HepG2 (cell line): ENCODE results near the gene SMIM41. TPM values are rescaled to one million over a fixed set of nuclear protein-coding genes. Genes with fewer than 3 reads are reported as not detected.

Experiments
- ATAC-seq: fragments of 200-7000 bp; cut with Tn5 transposase; 3 replicates; pipeline ENCODE4 v1.9.1; 2020; ENCODE audit warnings: mild to moderate bottlenecking, moderate library complexity
- BruUV-seq: library from RNA; stranded (reverse); fragments of 400-500 nt; replicated peaks from 2 replicates; lab custom pipeline; 2021; lab: Mats Ljungman, UMichigan
- CTCF ChIA-PET: fragments of 300-600 bp; formaldehyde crosslinking; extraction: SDS; loops from one replicate; lab custom pipeline; 2021; ENCODE audit warnings: low total read pairs, inconsistent platforms, low intra/inter-chr PET ratio; lab: Yijun Ruan, JAX
- POLR2A ChIA-PET: fragments of 350-600 bp; sonication (Branson Sonifier 250); formaldehyde crosslinking; loops from one replicate; lab custom pipeline; 2020; ENCODE audit warnings: antibody characterized with exemption, inconsistent platforms; lab: Yijun Ruan, JAX
- DNase-seq: peaks from one replicate; pipeline ENCODE4 v3.0.0-alpha.2; 2015; ENCODE audit warnings: low spot score
- FAIRE-seq: peaks from 3 replicates; lab custom pipeline; 2011; peaks lifted over from hg19 to GRCh38; lab: Jason Lieb, UNC
- H2AFZ ChIP-seq: one replicate; pipeline ENCODE4 v1.6.1; 2011; ENCODE audit warnings: low read length, inconsistent platforms
- H3K27ac ChIP-seq: fragments of 300-600 bp; 3 replicates; pipeline ENCODE4 v1.8.0; 2011; ENCODE audit warnings: mixed run types, mild to moderate bottlenecking, mixed read lengths, low read length, inconsistent platforms; ENCODE audit not compliant: insufficient read depth; ENCODE audit errors: extremely low read length
- H3K27me3 ChIP-seq, 2 experiments: fragments of 200-600 bp in 1 of 2; 2 replicates in 1 of 2; 3 replicates in 1 of 2; pipeline versions ENCODE4 v1.6.0 to v1.8.0; 2011; ENCODE audit warnings: low read length in 2 of 2, mild to moderate bottlenecking in 2 of 2, moderate library complexity in 2 of 2, inconsistent platforms in 1 of 2; ENCODE audit not compliant: insufficient read depth in 2 of 2, control insufficient read depth in 1 of 2
- H3K36me3 ChIP-seq, 2 experiments: fragments of 200-600 bp in 1 of 2; replicated peaks in 1 of 2; 2 replicates in 1 of 2; 3 replicates in 1 of 2; pipeline versions ENCODE4 v1.5.1 to v1.8.0; 2011; ENCODE audit warnings: low read length in 2 of 2, inconsistent platforms in 1 of 2; ENCODE audit not compliant: insufficient read depth in 2 of 2, control insufficient read depth in 1 of 2
- H3K4me1 ChIP-seq: 2 replicates; pipeline ENCODE4 v1.5.1; 2012; ENCODE audit warnings: low read length, inconsistent platforms; ENCODE audit not compliant: insufficient read depth
- H3K4me2 ChIP-seq: 2 replicates; pipeline ENCODE4 v1.6.0; 2011; ENCODE audit warnings: low read depth, low read length, inconsistent platforms
- H3K4me3 ChIP-seq, 3 experiments: fragments of 200-600 bp in 1 of 3; sonication (generic), shearing (Covaris generic) in 1 of 3; replicated peaks in 1 of 3; 2 replicates each; pipeline ENCODE4 v1.5.1; 2011 to 2016; ENCODE audit warnings: low read length in 3 of 3, inconsistent platforms in 2 of 3, low read depth in 2 of 3, mild to moderate bottlenecking in 2 of 3, control low read depth in 1 of 3, mixed read lengths in 1 of 3; ENCODE audit not compliant: insufficient read depth in 1 of 3
- H3K79me2 ChIP-seq: one replicate; pipeline ENCODE4 v1.6.1; 2011; ENCODE audit warnings: low read length, inconsistent platforms; ENCODE audit not compliant: insufficient read depth
- H3K9ac ChIP-seq: 2 replicates; pipeline ENCODE4 v1.6.0; 2011; ENCODE audit warnings: mild to moderate bottlenecking, low read depth, low read length, inconsistent platforms; ENCODE audit not compliant: insufficient read depth
- H3K9me3 ChIP-seq: 2 replicates; pipeline ENCODE4 v1.5.1; 2012; ENCODE audit warnings: mild to moderate bottlenecking, low read length
- H4K20me1 ChIP-seq: 2 replicates; pipeline ENCODE4 v1.6.0; 2011; ENCODE audit warnings: inconsistent platforms, mild to moderate bottlenecking, low read length, moderate library complexity; ENCODE audit not compliant: insufficient read depth
- POLR2A ChIP-seq, 2 experiments: IDR thresholded peaks; 2 replicates each; pipeline ENCODE4 v1.6.1; 2011; ENCODE audit warnings: low read depth in 2 of 2, low read length in 2 of 2, mild to moderate bottlenecking in 1 of 2, moderate library complexity in 1 of 2; ENCODE audit not compliant: insufficient read depth in 1 of 2
- YEATS2 ChIP-seq: sonication (generic); formaldehyde crosslinking; IDR thresholded peaks from 2 replicates; pipeline ENCODE4 v1.4.0; 2020; ENCODE audit warnings: missing genetic modification reagents, borderline replicate concordance
- ZNF562 ChIP-seq: sonication (generic); formaldehyde crosslinking; IDR thresholded peaks from 2 replicates; pipeline ENCODE4 v1.8.0; 2022; ENCODE audit warnings: missing genetic modification reagents, borderline replicate concordance
- ZNF670 ChIP-seq: sonication (generic); formaldehyde crosslinking; IDR thresholded peaks from 2 replicates; pipeline ENCODE4 v1.8.0; 2022; ENCODE audit warnings: mild to moderate bottlenecking, missing genetic modification reagents, borderline replicate concordance
- WGBS: methylation state at CpG from one replicate; pipeline ENCODE4 v1.1.6; 2017; ENCODE audit warnings: low lambda C conversion rate; 5-methylcytosine and 5-hydroxymethylcytosine counted together
- in situ Hi-C: cut with HindIII; loops from 2 replicates; pipeline ENCODE4 v1.10.0; 2017; ENCODE audit warnings: low pct_unique_long_range_greater_than_20kb; ENCODE audit not compliant: extremely low pct_ligation_motif_present
- intact Hi-C: fragments of 100-400 bp; cut with micrococcal nuclease; formaldehyde crosslinking; loops from one replicate; pipeline ENCODE4 v1.10.0; 2022; ENCODE audit not compliant: unreplicated experiment
- polyA plus RNA-seq, 8 experiments: library from polyadenylated mRNA; depleted of rRNA in 3 of 8; stranded (reverse) in 7 of 8; unstranded in 1 of 8; fragments of >200 nt; fragmentation: Illumina TruSeq in 4 of 8; extraction: Trizol in 4 of 8; gene quantifications; 2 replicates each; pipeline versions ENCODE4 v1.2.1 to v1.2.3, GENCODE V29; 2011 to 2016; ENCODE audit warnings: low read depth in 4 of 8, missing spikeins in 1 of 8, mixed read lengths in 1 of 8; ENCODE audit not compliant: insufficient read depth in 1 of 8
- total RNA-seq, 5 experiments: library from RNA; depleted of rRNA; stranded (reverse); fragments of >200 nt; fragmentation: Illumina TruSeq; extraction: Trizol; gene quantifications; 2 replicates each; pipeline ENCODE4 v1.2.3, GENCODE V29; 2016; ENCODE audit warnings: low read depth in 1 of 5
- TF ChIP-seq, protein P1 (sequence below): sonication (generic); formaldehyde crosslinking; IDR thresholded peaks from 2 replicates; pipeline ENCODE4 v1.5.1; 2020; ENCODE audit warnings: mild to moderate bottlenecking, missing genetic modification reagents, borderline replicate concordance

The SMIM41 gene
- total and polyA plus RNA-seq, 2 of the 13 experiments (the other 11 are each of a cell fraction or from before 2014, with no cell fraction given), result not detected

DNA sequence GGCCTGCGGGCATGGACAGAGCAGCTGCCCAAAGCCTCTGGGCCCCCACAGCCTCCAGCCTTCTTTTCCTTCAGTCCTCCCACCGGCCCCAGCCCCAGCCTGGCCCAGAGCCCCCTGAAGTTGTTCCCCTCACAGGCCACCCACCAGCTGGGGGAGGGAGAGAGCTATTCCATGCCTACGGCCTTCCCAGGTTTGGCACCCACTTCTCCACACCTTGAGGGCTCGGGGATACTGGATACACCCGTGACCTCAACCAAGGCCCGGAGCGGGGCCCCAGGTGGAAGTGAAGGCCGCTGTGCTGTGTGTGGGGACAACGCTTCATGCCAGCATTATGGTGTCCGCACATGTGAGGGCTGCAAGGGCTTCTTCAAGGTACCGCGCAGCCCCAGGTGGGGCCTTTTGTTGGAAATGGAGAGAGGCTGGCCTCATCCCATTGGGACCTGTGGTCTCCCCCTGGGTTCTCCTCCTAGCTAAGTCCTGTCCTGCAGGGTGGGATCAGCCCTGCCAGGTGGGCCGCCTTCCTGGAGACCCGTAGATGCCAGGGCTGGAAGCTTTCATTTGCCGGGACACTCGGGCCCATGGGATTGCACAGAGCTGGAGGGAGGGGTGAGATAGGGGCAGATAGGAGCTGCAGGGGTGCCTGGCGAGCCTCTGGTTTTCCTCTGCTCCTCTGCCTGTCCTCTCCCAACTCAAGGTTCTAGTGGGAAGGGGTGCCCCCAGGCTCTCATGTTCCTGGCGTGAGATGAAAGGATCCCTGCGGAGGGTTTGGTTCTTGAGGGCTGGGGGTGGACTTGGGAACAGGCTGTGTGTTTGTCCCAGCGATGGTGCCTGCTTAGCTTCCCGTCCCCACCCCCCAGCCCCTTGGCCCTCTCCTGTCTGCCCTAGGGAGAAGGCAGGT lies 24.4 kb upstream of the SMIM41 start:
- intact Hi-C loops, result no loop called here
- no peak overlapping the region for H3K9ac ChIP-seq
- DNase-seq (no peak), FAIRE-seq (no peak), ATAC-seq (no peak)
- no peak overlapping the region for H3K4me3 ChIP-seq
- CTCF ChIA-PET, result no interaction called here
- no TSS peak for BruUV-seq
- H2AFZ ChIP-seq, result no peak overlapping the region
- H3K27me3 ChIP-seq, result no peaks in the 10 kb centered on the region
- 94% methylated on average over 13 of the region's 21 CpGs for WGBS
- H3K9me3 ChIP-seq, result no peaks in the 10 kb centered on the region
- peaks cover 21% of the 10 kb centered on the region for H3K79me2 ChIP-seq
- POLR2A ChIA-PET, result interaction anchor here (0.7 kb wide), 1 partner anchor 12 kb away, joined by 3 read pairs; no protein-coding TSS in a partner anchor
- peaks cover 9 to 39% of the 10 kb centered on the region in 2 experiments for H3K36me3 ChIP-seq
- peaks cover 7% of the 10 kb centered on the region; the same call in 1 of the 2 replicates for H4K20me1 ChIP-seq
- TF ChIP-seq ZNF670 (CRISPR knock-in tag) (no peak), ZNF562 (no peak), POLR2A (IDR thresholded peaks at IDR 0.05; ENCODE audit: insufficient read depth in 1 of 2, low read depth in 2 of 2, low read length in 2 of 2) (peak in 1 of 2 experiments; percentile 19; a peak in 1 of 4 replicates), YEATS2 (CRISPR knock-in tag) (no peak)
- TF ChIP-seq, protein P1, sequence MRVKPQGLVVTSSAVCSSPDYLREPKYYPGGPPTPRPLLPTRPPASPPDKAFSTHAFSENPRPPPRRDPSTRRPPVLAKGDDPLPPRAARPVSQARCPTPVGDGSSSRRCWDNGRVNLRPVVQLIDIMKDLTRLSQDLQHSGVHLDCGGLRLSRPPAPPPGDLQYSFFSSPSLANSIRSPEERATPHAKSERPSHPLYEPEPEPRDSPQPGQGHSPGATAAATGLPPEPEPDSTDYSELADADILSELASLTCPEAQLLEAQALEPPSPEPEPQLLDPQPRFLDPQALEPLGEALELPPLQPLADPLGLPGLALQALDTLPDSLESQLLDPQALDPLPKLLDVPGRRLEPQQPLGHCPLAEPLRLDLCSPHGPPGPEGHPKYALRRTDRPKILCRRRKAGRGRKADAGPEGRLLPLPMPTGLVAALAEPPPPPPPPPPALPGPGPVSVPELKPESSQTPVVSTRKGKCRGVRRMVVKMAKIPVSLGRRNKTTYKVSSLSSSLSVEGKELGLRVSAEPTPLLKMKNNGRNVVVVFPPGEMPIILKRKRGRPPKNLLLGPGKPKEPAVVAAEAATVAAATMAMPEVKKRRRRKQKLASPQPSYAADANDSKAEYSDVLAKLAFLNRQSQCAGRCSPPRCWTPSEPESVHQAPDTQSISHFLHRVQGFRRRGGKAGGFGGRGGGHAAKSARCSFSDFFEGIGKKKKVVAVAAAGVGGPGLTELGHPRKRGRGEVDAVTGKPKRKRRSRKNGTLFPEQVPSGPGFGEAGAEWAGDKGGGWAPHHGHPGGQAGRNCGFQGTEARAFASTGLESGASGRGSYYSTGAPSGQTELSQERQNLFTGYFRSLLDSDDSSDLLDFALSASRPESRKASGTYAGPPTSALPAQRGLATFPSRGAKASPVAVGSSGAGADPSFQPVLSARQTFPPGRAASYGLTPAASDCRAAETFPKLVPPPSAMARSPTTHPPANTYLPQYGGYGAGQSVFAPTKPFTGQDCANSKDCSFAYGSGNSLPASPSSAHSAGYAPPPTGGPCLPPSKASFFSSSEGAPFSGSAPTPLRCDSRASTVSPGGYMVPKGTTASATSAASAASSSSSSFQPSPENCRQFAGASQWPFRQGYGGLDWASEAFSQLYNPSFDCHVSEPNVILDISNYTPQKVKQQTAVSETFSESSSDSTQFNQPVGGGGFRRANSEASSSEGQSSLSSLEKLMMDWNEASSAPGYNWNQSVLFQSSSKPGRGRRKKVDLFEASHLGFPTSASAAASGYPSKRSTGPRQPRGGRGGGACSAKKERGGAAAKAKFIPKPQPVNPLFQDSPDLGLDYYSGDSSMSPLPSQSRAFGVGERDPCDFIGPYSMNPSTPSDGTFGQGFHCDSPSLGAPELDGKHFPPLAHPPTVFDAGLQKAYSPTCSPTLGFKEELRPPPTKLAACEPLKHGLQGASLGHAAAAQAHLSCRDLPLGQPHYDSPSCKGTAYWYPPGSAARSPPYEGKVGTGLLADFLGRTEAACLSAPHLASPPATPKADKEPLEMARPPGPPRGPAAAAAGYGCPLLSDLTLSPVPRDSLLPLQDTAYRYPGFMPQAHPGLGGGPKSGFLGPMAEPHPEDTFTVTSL (CRISPR knock-in tag), result no peak
- in situ Hi-C loops, result no loop called here
- no peak overlapping the region for H3K4me2 ChIP-seq
- H3K4me1 ChIP-seq, result peaks cover 23% of the 10 kb centered on the region
- H3K27ac ChIP-seq, result no peak overlapping the region
